Upper lobe of right lung (tissue), 1 donor: Measurements from ENCODE around the gene OSBPL5. TPM values are rescaled to one million over a fixed set of nuclear protein-coding genes. Genes with fewer than 3 reads are reported as not detected.
"Not testable (repeated sequence)": the region's sequence is repeated elsewhere in the genome, so short reads cannot be mapped to it uniquely, and the experiment has no call there.

Experiments used
- ATAC-seq: fragments of 200-7000 bp; cut with Tn5 transposase; one replicate; pipeline ENCODE4 v1.9.1; 2020; ENCODE audit warnings: mild to moderate bottlenecking, moderate library complexity
- DNase-seq: peaks from one replicate; pipeline ENCODE4 v3.0.0-alpha.2; 2020
- H3K27ac ChIP-seq: fragments of 200-600 bp; one replicate; pipeline ENCODE4 v1.8.0; 2022
- H3K27me3 ChIP-seq: fragments of 200-600 bp; one replicate; pipeline ENCODE4 v1.8.0; 2022; ENCODE audit warnings: mild to moderate bottlenecking
- H3K36me3 ChIP-seq: fragments of 200-600 bp; one replicate; pipeline ENCODE4 v1.8.0; 2022
- H3K4me1 ChIP-seq: fragments of 200-600 bp; one replicate; pipeline ENCODE4 v1.8.0; 2022
- H3K4me3 ChIP-seq: fragments of 200-600 bp; one replicate; pipeline ENCODE4 v1.8.0; 2022; ENCODE audit warnings: mild to moderate bottlenecking
- H3K9me3 ChIP-seq: fragments of 200-600 bp; one replicate; pipeline ENCODE4 v1.8.0; 2022
- CTCF ChIP-seq: fragments of 200-600 bp; IDR thresholded peaks from one replicate; pipeline ENCODE4 v1.8.0; 2022; ENCODE audit warnings: antibody characterized with exemption
- intact Hi-C: fragments of 100-400 bp; cut with DNase I; formaldehyde crosslinking; loops from one replicate; pipeline ENCODE4 v1.11.0; 2022
- total RNA-seq: library from RNA; stranded (reverse); fragmentation: NEBNext Ultra II Directional; extraction: Animal tissue kit (Norgen Biotek cat#: 25700); gene quantifications from one replicate; pipeline ENCODE4 v1.2.1, GENCODE V29; 2021
- donor health status: DM: no; HTN: yes; CAD: no; lungs with severe emphysema.

OSBPL5 gene
- total RNA-seq, 1 donor from 2014 or later: 52.6 TPM

- ATAC-seq (no peak), DNase-seq (peak; percentile 49)
- no peaks in the 10 kb centered on the region for H3K9me3 ChIP-seq
- H3K4me1 ChIP-seq: peaks cover 19% of the 10 kb centered on the region
- no peak for TF ChIP-seq CTCF
- H3K36me3 ChIP-seq: peaks cover 23% of the 10 kb centered on the region
- intact Hi-C loops: no loop called here
- H3K27ac ChIP-seq: no peak overlapping the region
- no peaks in the 10 kb centered on the region for H3K27me3 ChIP-seq
- no peak overlapping the region for H3K4me3 ChIP-seq
These were observed 43.7 kb downstream of the OSBPL5 start for GRCh38 chr11:3121416-3121815.

- no peak for TF ChIP-seq CTCF
These were observed 44.9 kb downstream of the OSBPL5 start for GRCh38 chr11:3120071-3120792.

GRCh38 chr11:3119141-3119821 is 45.8 kb downstream of the OSBPL5 start:
- no peak for TF ChIP-seq CTCF
- intact Hi-C loops: no loop called here
- Histone ChIP-seq H3K9me3 (peaks cover 5% of the 10 kb centered on the region), H3K4me1 (peaks cover 19% of the 10 kb centered on the region), H3K4me3 (no peak overlapping the region), H3K36me3 (peaks cover 23% of the 10 kb centered on the region), H3K27me3 (no peaks in the 10 kb centered on the region), H3K27ac (no peak overlapping the region)
- no peak for ATAC-seq
- peak; percentile 54 for DNase-seq

More at GRCh38 chr11:3120071-3120792, 44.9 kb downstream of the OSBPL5 start:
- no peak overlapping the region for H3K4me3 ChIP-seq
- H3K4me1 ChIP-seq: peaks cover 19% of the 10 kb centered on the region
- ATAC-seq (no peak), DNase-seq (peak; percentile 62)
- no peaks in the 10 kb centered on the region for H3K9me3 ChIP-seq
- H3K36me3 ChIP-seq: peaks cover 23% of the 10 kb centered on the region
- intact Hi-C loops: no loop called here
- no peak overlapping the region for H3K27ac ChIP-seq
- H3K27me3 ChIP-seq: no peaks in the 10 kb centered on the region

- peaks cover 13% of the 10 kb centered on the region for H3K4me1 ChIP-seq
- no peak for TF ChIP-seq CTCF
- H3K27me3 ChIP-seq: no peaks in the 10 kb centered on the region
- no peak overlapping the region for H3K4me3 ChIP-seq
- DNase-seq (no peak), ATAC-seq (no peak)
- peaks cover 10% of the 10 kb centered on the region for H3K36me3 ChIP-seq
- H3K9me3 ChIP-seq: peaks cover 5% of the 10 kb centered on the region
- intact Hi-C loops: no loop called here
- H3K27ac ChIP-seq: no peak overlapping the region
These were observed 49.8 kb downstream of the OSBPL5 start for GRCh38 chr11:3115321-3115720.

DNA sequence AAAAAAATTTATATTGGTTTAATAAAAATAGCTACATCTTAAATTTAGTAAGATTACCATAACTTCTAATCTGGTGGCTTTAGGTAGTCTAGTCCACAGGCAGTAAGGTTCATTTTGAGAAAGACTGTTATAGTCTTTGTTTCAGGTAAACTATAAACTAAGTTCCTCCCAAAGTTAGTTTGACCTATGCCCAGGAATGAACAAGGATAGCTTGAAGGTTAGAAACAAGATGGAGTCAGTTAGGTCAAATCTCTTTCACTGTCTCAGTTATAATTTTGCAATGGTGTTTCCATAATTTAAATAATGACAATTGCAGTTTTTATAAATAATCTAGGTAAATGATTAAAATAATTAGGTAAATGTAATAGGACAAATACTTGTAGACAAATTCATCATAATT is 51.4 kb downstream of the OSBPL5 start:
- H3K27ac ChIP-seq, DNase-seq, H3K27me3 ChIP-seq, H3K4me3 ChIP-seq, intact Hi-C loops, H3K36me3 ChIP-seq, ATAC-seq, H3K9me3 ChIP-seq: not testable (repeated sequence)
- peaks cover 13% of the 10 kb centered on the region for H3K4me1 ChIP-seq

- no peak for TF ChIP-seq CTCF
- no peak for DNase-seq
- peak overlapping the region; percentile 42 for H3K27ac ChIP-seq
- intact Hi-C loops: no loop called here
- no peak overlapping the region for H3K4me3 ChIP-seq
- H3K4me1 ChIP-seq: peaks cover 13% of the 10 kb centered on the region
- peak; percentile 38 for ATAC-seq
- H3K9me3 ChIP-seq: peaks cover 5% of the 10 kb centered on the region
- H3K36me3 ChIP-seq: peaks cover 6% of the 10 kb centered on the region
- no peaks in the 10 kb centered on the region for H3K27me3 ChIP-seq
These were observed 53.0 kb downstream of the OSBPL5 start for GRCh38 chr11:3111919-3112690.
